T-helper 2 cell treated with Interferon-gamma antibody and Interleukin-4, amounts not matched to agents 5 μg/mL and 100 μg/mL, for 36 hours (primary cell): ENCODE measurements around the gene MAP3K3.
A peak's percentile ranks its signal among the peaks of the same experiment; 100 is the strongest.

ENCODE experiments used
- DNase-seq: peaks from one replicate; pipeline ENCODE4 v3.0.0; 2021; ENCODE audit warnings: low spot score
- H3K27ac Mint-ChIP-seq: one replicate; pipeline ENCODE4 v1.8.0; 2021; ENCODE audit warnings: mild to moderate bottlenecking, mixed read lengths
- H3K27me3 Mint-ChIP-seq: one replicate; pipeline ENCODE4 v1.8.0; 2021; ENCODE audit warnings: low read depth, mixed read lengths
- H3K36me3 Mint-ChIP-seq: one replicate; pipeline ENCODE4 v1.8.0; 2021; ENCODE audit warnings: low read depth, mixed read lengths
- H3K4me1 Mint-ChIP-seq: one replicate; pipeline ENCODE4 v1.8.0; 2021; ENCODE audit warnings: low read depth, mixed read lengths
- H3K4me3 Mint-ChIP-seq: one replicate; pipeline ENCODE4 v1.8.0; 2022; ENCODE audit warnings: mild to moderate bottlenecking, moderate library complexity, mixed read lengths
- H3K9me3 Mint-ChIP-seq: one replicate; pipeline ENCODE4 v1.8.0; 2021; ENCODE audit warnings: mixed read lengths

The MAP3K3 gene

GRCh38 chr17:63697341-63698286 lies 75.4 kb downstream of the MAP3K3 start:
- peak overlapping the region; percentile 94 for H3K4me3 Mint-ChIP-seq
- peaks cover 36% of the 10 kb centered on the region for H3K4me1 Mint-ChIP-seq
- H3K36me3 Mint-ChIP-seq, result peaks cover 49% of the 10 kb centered on the region
- H3K27ac Mint-ChIP-seq, result peak overlapping the region; percentile 94
- no peaks in the 10 kb centered on the region for H3K9me3 Mint-ChIP-seq
- peak; percentile 74 for DNase-seq
- no peaks in the 10 kb centered on the region for H3K27me3 Mint-ChIP-seq

- Mint-ChIP-seq H3K9me3 (no peaks in the 10 kb centered on the region), H3K4me1 (peaks cover 43% of the 10 kb centered on the region), H3K4me3 (peak overlapping the region; percentile 94), H3K27me3 (no peaks in the 10 kb centered on the region), H3K36me3 (peaks cover 57% of the 10 kb centered on the region), H3K27ac (peak overlapping the region; percentile 94)
- peak; percentile 27 for DNase-seq
These were observed 76.2 kb downstream of the MAP3K3 start for GRCh38 chr17:63698381-63698885.

DNA sequence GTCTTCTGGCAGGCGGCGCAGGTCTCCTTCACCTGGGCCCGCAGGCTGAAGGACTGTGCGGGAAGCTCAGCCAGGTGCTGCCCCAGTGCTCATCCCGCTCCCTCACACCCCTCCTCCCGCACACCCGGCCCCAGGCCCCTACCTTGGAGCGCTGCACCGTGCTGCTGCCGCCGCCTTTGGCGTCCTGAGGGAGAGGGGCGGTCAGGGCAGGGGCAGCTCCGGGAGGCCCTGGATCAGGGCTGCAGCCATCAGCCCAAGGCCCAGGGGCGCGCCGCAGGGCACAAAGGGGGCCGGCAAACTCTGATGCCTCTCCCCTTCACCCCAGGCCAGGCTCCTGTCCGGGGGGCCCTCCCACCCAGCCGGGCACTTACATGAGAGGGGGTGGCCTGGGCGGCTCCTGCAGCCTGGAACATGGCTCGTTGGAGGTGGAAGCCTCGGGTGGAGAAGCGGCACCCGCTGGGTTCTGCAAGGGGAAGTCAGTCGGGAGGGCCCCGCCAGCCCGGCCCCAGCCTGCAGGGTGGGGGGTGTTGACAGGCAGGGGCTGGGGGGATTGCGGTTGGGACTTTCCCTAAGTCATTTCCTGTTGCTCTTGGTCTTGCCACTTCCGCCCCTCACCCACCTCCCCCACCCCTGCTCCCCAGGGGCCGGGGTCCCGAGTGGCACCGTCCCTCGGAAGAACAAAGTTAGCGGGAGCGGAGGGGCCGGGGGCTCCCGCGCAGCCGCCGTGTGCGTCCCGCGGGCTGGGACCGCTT lies 76.8 kb downstream of the MAP3K3 start:
- H3K27me3 Mint-ChIP-seq, result no peaks in the 10 kb centered on the region
- H3K4me3 Mint-ChIP-seq, result peak overlapping the region; percentile 94
- H3K27ac Mint-ChIP-seq, result peak overlapping the region; percentile 94
- peaks cover 63% of the 10 kb centered on the region for H3K36me3 Mint-ChIP-seq
- H3K4me1 Mint-ChIP-seq, result peaks cover 49% of the 10 kb centered on the region
- H3K9me3 Mint-ChIP-seq, result no peaks in the 10 kb centered on the region
- DNase-seq, result peak; percentile 75

DNA sequence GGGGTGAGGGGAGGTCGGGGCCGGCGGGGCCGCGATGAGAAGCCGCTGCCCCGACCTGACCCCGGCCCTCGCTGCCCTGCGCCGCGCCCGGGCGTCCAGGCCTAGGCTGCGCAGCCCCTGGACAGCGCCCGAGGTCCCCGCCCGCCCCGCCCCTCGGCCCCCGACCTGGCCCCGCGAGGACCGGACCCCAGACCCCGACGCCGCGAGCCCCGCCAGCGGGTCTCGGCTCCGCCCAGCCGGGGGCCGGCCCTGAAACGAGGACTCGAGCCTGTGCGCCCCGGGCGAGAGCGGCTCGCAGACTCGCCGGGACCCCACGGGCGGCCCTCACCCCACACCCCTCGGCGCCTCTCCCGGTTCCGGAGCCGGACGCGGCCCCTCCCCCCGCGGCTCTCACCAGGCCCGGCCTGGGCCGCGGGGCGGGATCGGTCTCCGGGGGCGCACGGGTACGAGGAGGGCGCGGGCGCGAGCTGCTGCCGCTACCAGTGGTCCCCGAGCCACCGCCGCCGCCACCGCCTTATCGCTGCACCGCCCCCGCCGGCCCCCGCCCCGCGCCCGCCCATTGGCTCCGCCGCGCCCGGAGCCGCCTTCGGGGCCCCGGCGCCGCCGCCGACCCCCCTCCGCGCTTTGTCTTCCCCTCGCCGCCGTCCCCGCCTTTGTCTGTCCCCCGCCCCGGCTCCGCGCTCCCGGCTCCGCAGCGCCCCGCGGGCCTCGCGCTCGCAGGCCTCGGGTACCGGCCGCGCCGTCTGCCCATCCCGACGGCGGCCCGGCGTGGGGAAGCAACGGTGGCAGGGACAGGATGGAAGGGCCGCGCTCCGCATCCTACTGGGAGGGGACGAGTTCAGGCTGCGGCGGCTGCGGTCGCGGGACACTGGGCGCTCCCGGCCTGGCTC lies 77.7 kb downstream of the MAP3K3 start, which contains the start of gene LIMD2:
TSS of gene LIMD2 (minus strand) at position 488 of the 890 bp plus-strand sequence. CDS start 827 bp downstream, outside the sequence.
- Mint-ChIP-seq H3K4me3 (peak within 1 kb of the TSS; percentile 94), H3K36me3 (peaks cover 63% of the 10 kb centered on the region), H3K9me3 (no peaks in the 10 kb centered on the region), H3K27ac (peak within 1 kb of the TSS; percentile 94), H3K4me1 (peaks cover 46% of the 10 kb centered on the region), H3K27me3 (no peaks in the 10 kb centered on the region)
- DNase-seq, result peak; percentile 71

- Mint-ChIP-seq H3K36me3 (peaks cover 63% of the 10 kb centered on the region), H3K9me3 (no peaks in the 10 kb centered on the region), H3K27ac (peak overlapping the region; percentile 94), H3K27me3 (no peaks in the 10 kb centered on the region), H3K4me3 (peak overlapping the region; percentile 92), H3K4me1 (peaks cover 47% of the 10 kb centered on the region)
- peak; percentile 64 for DNase-seq
These were observed 78.6 kb downstream of the MAP3K3 start for GRCh38 chr17:63700528-63701455.

DNA sequence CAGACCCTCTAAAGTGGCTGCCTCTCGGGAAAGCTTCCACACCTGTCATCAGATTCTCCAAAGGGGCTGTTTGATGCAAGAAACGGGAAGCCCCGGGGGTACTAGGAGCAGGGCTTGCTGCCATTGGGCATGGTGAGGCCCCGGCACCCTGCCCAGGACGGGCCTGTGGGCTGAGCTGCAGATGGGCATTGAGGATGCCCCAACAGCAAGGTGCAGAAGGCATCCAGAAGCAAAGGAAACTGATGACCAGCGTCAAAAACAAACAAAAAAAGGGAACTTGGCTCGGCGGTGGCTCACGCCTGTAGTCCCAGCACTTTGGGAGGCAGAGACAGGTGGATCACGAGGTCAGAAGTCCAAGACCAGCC lies 79.2 kb downstream of the MAP3K3 start:
- DNase-seq, result no peak
- Mint-ChIP-seq H3K27me3 (no peaks in the 10 kb centered on the region), H3K4me3 (peak overlapping the region; percentile 92), H3K9me3 (no peaks in the 10 kb centered on the region), H3K27ac (peak overlapping the region; percentile 94), H3K36me3 (peaks cover 63% of the 10 kb centered on the region), H3K4me1 (peaks cover 48% of the 10 kb centered on the region)

DNA sequence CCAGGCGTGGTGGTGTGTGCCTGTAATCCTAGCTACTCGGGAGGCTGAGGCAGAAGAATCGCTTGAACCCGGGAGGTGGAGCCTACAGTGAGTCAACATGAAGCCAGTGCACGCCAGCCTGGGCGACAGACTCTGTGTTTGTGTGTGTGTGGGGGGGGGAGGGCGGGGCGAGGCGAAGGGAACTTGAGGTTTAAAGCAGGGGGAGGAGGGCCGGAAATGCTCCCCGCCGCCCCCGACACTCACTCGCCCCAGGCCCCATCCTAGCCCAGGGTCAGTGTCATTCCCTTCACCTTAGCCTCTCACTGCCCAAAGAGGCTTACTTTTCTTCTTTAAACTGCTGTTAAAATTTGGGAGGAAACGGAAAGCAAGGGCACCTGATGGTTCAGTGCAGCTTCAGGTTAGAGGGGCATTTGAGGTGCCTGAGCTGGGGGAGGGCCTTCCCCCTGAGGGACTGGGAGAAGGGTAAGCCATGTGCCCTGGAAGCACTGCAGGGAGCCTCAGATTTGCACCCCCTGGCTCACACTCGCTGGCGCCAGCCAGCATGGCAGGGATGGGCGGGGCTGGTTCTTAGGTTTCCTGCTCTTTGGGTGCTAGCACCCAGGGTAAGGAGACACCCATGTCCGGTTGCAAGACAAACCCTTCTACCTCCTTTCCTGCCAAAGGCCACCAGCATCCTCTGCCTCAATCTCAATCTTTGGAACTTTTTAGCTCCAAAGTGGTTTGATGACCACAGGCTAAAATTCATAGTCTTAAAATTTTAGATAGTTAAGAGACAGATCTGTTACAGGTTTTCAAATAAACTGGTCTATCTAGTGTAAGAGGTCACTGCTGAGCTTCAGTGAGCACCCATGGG lies 79.9 kb downstream of the MAP3K3 start:
- Mint-ChIP-seq H3K36me3 (peaks cover 58% of the 10 kb centered on the region), H3K4me1 (peaks cover 47% of the 10 kb centered on the region)

GRCh38 chr17:63702721-63703015 lies 80.5 kb downstream of the MAP3K3 start:
- Mint-ChIP-seq H3K4me1 (peaks cover 49% of the 10 kb centered on the region), H3K9me3 (no peaks in the 10 kb centered on the region), H3K27me3 (no peaks in the 10 kb centered on the region), H3K4me3 (peak overlapping the region; percentile 92), H3K27ac (peak overlapping the region; percentile 94), H3K36me3 (peaks cover 55% of the 10 kb centered on the region)
- DNase-seq, result no peak

More for the DNA sequence above, 79.9 kb downstream of the MAP3K3 start:
- Mint-ChIP-seq H3K27ac (peak overlapping the region; percentile 94), H3K9me3 (no peaks in the 10 kb centered on the region), H3K27me3 (no peaks in the 10 kb centered on the region), H3K4me3 (peak overlapping the region; percentile 92)
- peak; percentile 74 for DNase-seq

GRCh38 chr17:63703029-63703428 lies 80.8 kb downstream of the MAP3K3 start:
- Mint-ChIP-seq H3K4me1 (peaks cover 49% of the 10 kb centered on the region), H3K4me3 (peak overlapping the region; percentile 92), H3K9me3 (no peaks in the 10 kb centered on the region), H3K36me3 (peaks cover 52% of the 10 kb centered on the region), H3K27ac (peak overlapping the region; percentile 94), H3K27me3 (no peaks in the 10 kb centered on the region)
- DNase-seq, result no peak

DNA sequence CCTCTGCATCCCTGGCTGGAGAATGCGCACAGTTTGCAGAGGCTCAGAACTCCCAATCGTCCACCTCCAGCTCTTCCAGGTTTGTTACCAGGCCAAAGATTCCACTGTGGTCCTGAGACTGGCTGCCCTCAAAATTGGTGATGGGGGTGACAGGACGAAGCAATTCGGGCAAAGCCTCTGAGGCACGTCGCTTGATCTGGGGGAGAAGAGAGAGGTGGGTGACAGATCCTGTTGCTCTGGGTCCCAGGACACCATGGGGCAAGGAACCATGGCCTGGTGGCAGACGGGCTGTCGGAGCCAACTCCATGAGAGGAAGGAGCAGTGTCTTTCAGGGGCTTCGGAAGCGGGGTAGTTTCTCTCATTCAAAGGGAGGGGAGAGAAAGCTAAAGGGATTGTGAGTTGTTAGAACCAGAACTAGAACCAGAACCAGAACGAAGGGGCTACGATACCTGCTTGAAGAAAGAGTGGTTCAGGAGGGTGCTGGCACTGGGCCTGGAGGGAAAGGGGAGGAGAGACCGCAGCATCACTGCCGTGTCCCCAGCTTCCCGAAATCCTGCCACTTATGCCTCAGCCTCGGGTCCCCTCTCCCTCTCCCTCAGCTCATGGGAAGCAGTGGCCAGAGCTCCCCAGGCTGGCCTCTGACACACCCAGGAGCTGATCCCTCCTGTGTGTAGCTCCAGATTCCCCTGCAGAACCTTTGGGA lies 81.5 kb downstream of the MAP3K3 start:
- Mint-ChIP-seq H3K27ac (peak overlapping the region; percentile 67), H3K4me3 (peak overlapping the region; percentile 92), H3K27me3 (no peaks in the 10 kb centered on the region), H3K4me1 (peaks cover 50% of the 10 kb centered on the region), H3K9me3 (no peaks in the 10 kb centered on the region), H3K36me3 (peaks cover 47% of the 10 kb centered on the region)
- DNase-seq, result no peak

- Mint-ChIP-seq H3K36me3 (peaks cover 51% of the 10 kb centered on the region), H3K9me3 (no peaks in the 10 kb centered on the region), H3K4me1 (peaks cover 55% of the 10 kb centered on the region), H3K27me3 (no peaks in the 10 kb centered on the region), H3K27ac (no peak overlapping the region), H3K4me3 (no peak overlapping the region)
- no peak for DNase-seq
These were observed 82.0 kb downstream of the MAP3K3 start for GRCh38 chr17:63704259-63704576.
